Large intestine (tissue), 3 donors: ENCODE data around the gene MAP2K7. TPM values are rescaled to one million over a fixed set of nuclear protein-coding genes. Genes with fewer than 3 reads are reported as not detected.

Experiments
- DNase-seq, 2 donors: peaks; one replicate each; pipeline versions ENCODE4 v3.0.0 to v3.0.0-alpha.2; 2013
- H3K27ac ChIP-seq: one replicate; pipeline ENCODE4 v1.5.1; 2013; ENCODE audit warnings: low read length
- H3K27me3 ChIP-seq: 2 replicates; pipeline ENCODE4 v1.6.1; 2013; ENCODE audit warnings: low read length; ENCODE audit not compliant: control insufficient read depth, insufficient read depth
- H3K36me3 ChIP-seq: 2 replicates; pipeline ENCODE4 v1.6.1; 2013; ENCODE audit warnings: low read length; ENCODE audit not compliant: control insufficient read depth, insufficient read depth
- H3K4me1 ChIP-seq: one replicate; pipeline ENCODE4 v1.6.1; 2013; ENCODE audit warnings: low read length; ENCODE audit not compliant: control insufficient read depth, insufficient read depth
- H3K4me3 ChIP-seq: one replicate; pipeline ENCODE4 v1.5.1; 2013; ENCODE audit warnings: low read length
- H3K9me3 ChIP-seq: one replicate; pipeline ENCODE4 v1.6.1; 2013; ENCODE audit warnings: mild to moderate bottlenecking, low read depth, low read length, moderate library complexity; ENCODE audit not compliant: control insufficient read depth
- WGBS: methylation state at CpG from one replicate; pipeline ENCODE4 v1.1.5; 2013; ENCODE audit warnings: low lambda C conversion rate; ENCODE audit not compliant: insufficient coverage; 5-methylcytosine and 5-hydroxymethylcytosine counted together
- polyA plus RNA-seq: library from polyadenylated mRNA; unstranded; fragments of 120-200 nt; gene quantifications from one replicate; pipeline ENCODE4 v1.2.1, GENCODE V29; 2013

The MAP2K7 gene
- polyA plus RNA-seq, 1 donor: 28.5 TPM

GRCh38 chr19:7899751-7900378, 3.8 kb upstream of the MAP2K7 start:
- Histone ChIP-seq H3K27ac (no peak overlapping the region), H3K36me3 (no peaks in the 10 kb centered on the region), H3K27me3 (no peaks in the 10 kb centered on the region), H3K4me1 (peaks cover 16% of the 10 kb centered on the region), H3K4me3 (no peak overlapping the region), H3K9me3 (peaks cover 10% of the 10 kb centered on the region)
- no CpG with 5 or more reads among the region's 34 CpGs for WGBS
- no peak for DNase-seq

GRCh38 chr19:7900401-7900870, 3.2 kb upstream of the MAP2K7 start:
- H3K27ac ChIP-seq: no peak overlapping the region
- DNase-seq: no peak
- no CpG with 5 or more reads among the region's 21 CpGs for WGBS
- H3K36me3 ChIP-seq: peaks cover 2% of the 10 kb centered on the region
- H3K4me1 ChIP-seq: peaks cover 20% of the 10 kb centered on the region
- H3K4me3 ChIP-seq: no peak overlapping the region
- peaks cover 10% of the 10 kb centered on the region for H3K9me3 ChIP-seq
- H3K27me3 ChIP-seq: no peaks in the 10 kb centered on the region

DNA sequence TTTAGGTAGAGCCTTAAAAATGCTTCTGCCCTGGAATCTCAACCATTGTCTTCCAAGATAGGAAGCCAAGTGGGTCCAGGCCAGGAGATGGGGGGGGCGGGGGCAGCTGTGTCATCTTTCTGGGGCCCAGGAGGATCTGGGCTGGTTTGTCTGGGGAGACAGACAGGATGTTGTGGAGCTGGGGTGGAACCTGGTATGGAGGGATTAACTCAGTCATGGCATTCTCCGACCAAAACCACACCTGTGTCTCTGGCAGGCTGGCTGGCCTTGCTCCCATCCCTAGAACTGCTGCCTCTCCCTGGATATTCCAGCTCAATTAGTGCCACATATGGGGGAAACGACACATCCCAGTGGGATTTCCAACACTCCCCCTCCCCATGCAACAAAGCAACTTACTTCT, 2.7 kb upstream of the MAP2K7 start:
- Histone ChIP-seq H3K27ac (no peak overlapping the region), H3K36me3 (peaks cover 6% of the 10 kb centered on the region), H3K4me1 (peaks cover 20% of the 10 kb centered on the region), H3K9me3 (peaks cover 10% of the 10 kb centered on the region), H3K4me3 (no peak overlapping the region), H3K27me3 (no peaks in the 10 kb centered on the region)
- no CpG with 5 or more reads among the region's 3 CpGs for WGBS
- no peak for DNase-seq

GRCh38 chr19:7901337-7901736, 2.3 kb upstream of the MAP2K7 start:
- peaks cover 20% of the 10 kb centered on the region for H3K4me1 ChIP-seq
- no peaks in the 10 kb centered on the region for H3K27me3 ChIP-seq
- peaks cover 9% of the 10 kb centered on the region for H3K36me3 ChIP-seq
- H3K27ac ChIP-seq: no peak overlapping the region
- H3K9me3 ChIP-seq: peaks cover 10% of the 10 kb centered on the region
- no peak overlapping the region for H3K4me3 ChIP-seq
- no CpG with 5 or more reads among the region's 7 CpGs for whole genome bisulfite sequencing
- DNase-seq: no peak

DNA sequence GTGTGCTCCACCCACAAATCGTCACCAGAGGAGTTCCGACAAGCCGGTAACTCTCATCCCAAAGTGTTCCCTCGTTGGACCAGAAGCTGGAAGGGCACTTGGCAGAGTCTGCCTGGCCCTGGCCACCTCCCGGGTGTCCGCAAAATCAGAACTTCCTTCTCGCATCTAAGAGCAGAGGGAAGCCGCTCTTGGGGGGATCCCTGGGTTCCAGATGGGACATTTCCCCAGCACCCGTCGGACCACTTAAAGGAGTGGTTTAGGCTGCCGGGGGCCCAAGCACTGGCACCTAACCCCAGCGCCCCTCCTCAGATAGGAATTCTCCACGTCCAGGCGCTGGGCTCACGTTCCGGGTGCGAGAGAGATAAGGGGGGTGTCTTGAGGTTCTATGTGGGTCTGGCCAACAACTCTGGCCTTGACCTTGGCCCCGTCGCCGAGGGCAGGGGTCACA, 857 bp upstream of the MAP2K7 start:
- Histone ChIP-seq H3K4me1 (peaks cover 15% of the 10 kb centered on the region), H3K4me3 (peak overlapping the region; percentile 68), H3K27me3 (no peaks in the 10 kb centered on the region), H3K9me3 (peaks cover 10% of the 10 kb centered on the region), H3K36me3 (peaks cover 13% of the 10 kb centered on the region), H3K27ac (peak overlapping the region; percentile 66)
- no CpG with 5 or more reads among the region's 20 CpGs for WGBS
- no peak for DNase-seq

DNA sequence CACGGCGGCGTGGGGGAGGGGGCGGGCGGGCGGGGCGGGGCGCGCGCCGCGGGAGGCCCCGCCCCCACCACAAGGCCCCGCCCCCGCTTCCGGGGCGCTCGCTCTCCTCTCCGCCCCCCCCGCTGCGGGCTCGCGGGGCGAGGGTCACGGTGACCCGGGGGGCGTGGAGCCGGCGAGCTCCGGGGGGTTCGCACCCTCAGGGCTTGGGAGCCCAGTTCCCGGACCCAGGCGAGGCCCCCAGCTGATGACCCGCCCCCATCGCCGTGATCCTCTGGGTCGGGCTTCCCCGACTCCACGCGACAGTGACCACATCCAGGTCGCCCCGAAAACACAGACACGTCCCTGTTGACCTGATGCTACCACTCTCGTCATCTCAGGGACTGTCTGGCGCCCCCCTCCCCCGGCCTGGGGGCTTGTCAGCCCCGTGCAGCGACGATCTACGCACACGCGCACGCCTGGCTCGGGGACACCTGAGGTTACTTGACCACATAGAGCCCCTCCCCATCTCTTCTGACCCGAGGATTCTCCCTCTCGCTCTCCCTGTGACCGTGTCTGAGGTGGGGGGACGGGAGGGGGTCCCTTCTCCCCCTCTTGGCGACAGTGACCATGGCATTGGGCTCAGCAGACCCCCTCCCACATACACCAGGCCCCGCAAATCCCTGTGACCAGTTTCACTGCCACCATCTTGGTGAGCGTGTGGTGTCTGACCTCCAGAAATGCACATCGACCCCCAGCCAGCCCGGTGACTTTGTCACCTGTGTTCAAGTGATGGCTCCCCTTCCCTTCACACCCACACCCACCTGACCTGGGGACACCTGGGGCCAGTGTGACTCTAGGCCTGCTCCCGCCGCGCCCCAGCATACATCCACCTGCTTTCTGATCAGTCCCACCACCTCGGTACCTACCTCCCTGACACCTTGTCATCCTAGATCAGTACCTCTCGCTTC, 670 bp downstream of the MAP2K7 start:
- H3K27me3 ChIP-seq: no peaks in the 10 kb centered on the region
- peak in 1 of 2 donors; percentile 58 for DNase-seq
- H3K4me3 ChIP-seq: peak overlapping the region; percentile 96
- H3K27ac ChIP-seq: peak overlapping the region; percentile 78
- no CpG with 5 or more reads among the region's 68 CpGs for WGBS
- H3K36me3 ChIP-seq: peaks cover 17% of the 10 kb centered on the region
- H3K4me1 ChIP-seq: peaks cover 15% of the 10 kb centered on the region
- H3K9me3 ChIP-seq: peaks cover 7% of the 10 kb centered on the region

GRCh38 chr19:7905268-7905667, 1.6 kb downstream of the MAP2K7 start:
- DNase-seq: no peak
- peaks cover 23% of the 10 kb centered on the region for H3K36me3 ChIP-seq
- H3K4me3 ChIP-seq: peak overlapping the region; percentile 96
- no peaks in the 10 kb centered on the region for H3K9me3 ChIP-seq
- H3K27ac ChIP-seq: no peak overlapping the region
- H3K4me1 ChIP-seq: peaks cover 15% of the 10 kb centered on the region
- no CpG with 5 or more reads among the region's 10 CpGs for WGBS
- H3K27me3 ChIP-seq: no peaks in the 10 kb centered on the region

- WGBS: no CpG with 5 or more reads among the region's 10 CpGs
- Histone ChIP-seq H3K4me1 (peaks cover 15% of the 10 kb centered on the region), H3K9me3 (no peaks in the 10 kb centered on the region), H3K4me3 (no peak overlapping the region), H3K27ac (no peak overlapping the region), H3K27me3 (no peaks in the 10 kb centered on the region), H3K36me3 (peaks cover 29% of the 10 kb centered on the region)
- DNase-seq: no peak
Observed at GRCh38 chr19:7905859-7906258, 2.2 kb downstream of the MAP2K7 start.

DNA sequence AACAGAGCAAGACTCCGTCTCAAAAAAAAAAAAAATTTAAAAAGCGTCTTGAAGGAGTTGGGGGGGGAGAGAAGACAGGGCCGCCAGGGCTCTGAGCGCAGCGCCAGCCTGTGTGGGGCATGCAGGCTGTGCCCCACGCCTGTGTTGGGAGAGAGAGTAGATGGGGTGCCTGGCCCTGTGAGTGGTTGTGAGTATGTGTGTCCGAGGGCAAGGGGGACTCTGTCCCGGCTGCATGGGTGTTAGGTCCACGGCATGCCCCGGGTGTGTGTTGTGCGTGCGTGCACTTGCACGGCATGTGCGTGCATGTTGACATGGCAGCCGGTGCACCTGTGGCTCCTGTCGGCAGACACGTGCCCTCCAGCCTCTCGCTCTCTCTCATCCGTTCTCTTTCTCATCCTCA, 3.4 kb downstream of the MAP2K7 start:
- Histone ChIP-seq H3K27me3 (no peaks in the 10 kb centered on the region), H3K9me3 (no peaks in the 10 kb centered on the region), H3K4me1 (peaks cover 15% of the 10 kb centered on the region), H3K36me3 (peaks cover 41% of the 10 kb centered on the region), H3K27ac (no peak overlapping the region), H3K4me3 (no peak overlapping the region)
- no CpG with 5 or more reads among the region's 19 CpGs for WGBS
- no peak for DNase-seq

GRCh38 chr19:7907544-7907943, 3.9 kb downstream of the MAP2K7 start:
- no peak overlapping the region for H3K27ac ChIP-seq
- peaks cover 45% of the 10 kb centered on the region for H3K36me3 ChIP-seq
- no peak for DNase-seq
- no peaks in the 10 kb centered on the region for H3K9me3 ChIP-seq
- H3K27me3 ChIP-seq: no peaks in the 10 kb centered on the region
- H3K4me3 ChIP-seq: no peak overlapping the region
- WGBS: no CpG with 5 or more reads among the region's 11 CpGs
- H3K4me1 ChIP-seq: peaks cover 15% of the 10 kb centered on the region
